K562 (cell line): ENCODE results near the gene GRIK2. TPM values are rescaled to one million over a fixed set of nuclear protein-coding genes. Genes with fewer than 3 reads are reported as not detected.

Source experiments
- ATAC-seq: fragments of 200-7000 bp; cut with Tn5 transposase; 3 replicates; pipeline ENCODE4 v1.9.1; 2020; ENCODE audit warnings: moderate library complexity
- BruUV-seq: library from RNA; stranded (reverse); fragments of 400-500 nt; replicated peaks from 2 replicates; lab custom pipeline; 2021; lab: Mats Ljungman, UMichigan
- CTCF ChIA-PET: fragments of 300-600 bp; formaldehyde crosslinking; extraction: SDS; loops from one replicate; lab custom pipeline; 2021; ENCODE audit warnings: low intra/inter-chr PET ratio; lab: Yijun Ruan, JAX
- POLR2A ChIA-PET: fragments of 300-600, 350-650 bp; sonication (Branson Sonifier 250); formaldehyde crosslinking; extraction: SDS; loops from one replicate; lab custom pipeline; 2021; ENCODE audit warnings: antibody characterized with exemption, inconsistent platforms; lab: Yijun Ruan, JAX
- DNase-seq, 4 experiments: peaks; one replicate each; pipeline versions ENCODE4 v3.0.0 to v3.0.0-alpha.2; 2011 to 2018; ENCODE audit warnings: low spot score in 3 of 4, mixed read lengths in 3 of 4; ENCODE audit errors: extremely low read depth in 1 of 4
- FAIRE-seq: peaks from 2 replicates; lab custom pipeline; 2011; peaks lifted over from hg19 to GRCh38; lab: Jason Lieb, UNC
- H2AFZ ChIP-seq: 2 replicates; pipeline ENCODE4 v1.6.0; 2011; ENCODE audit warnings: low read depth, low read length, control low read depth, inconsistent platforms
- H3K27ac ChIP-seq: fragments of 200-600 bp; 3 replicates; pipeline ENCODE4 v1.8.0; 2011; ENCODE audit warnings: low read depth, mild to moderate bottlenecking, control low read depth, inconsistent platforms, low read length, moderate library complexity, mixed read lengths; ENCODE audit errors: extremely low read depth
- H3K27me3 ChIP-seq, 2 experiments: fragments of 300-600 bp in 1 of 2; 2 replicates in 1 of 2; 3 replicates in 1 of 2; pipeline versions ENCODE4 v1.6.0 to v1.8.0; 2011; ENCODE audit warnings: inconsistent platforms in 2 of 2, low read length in 2 of 2, mild to moderate bottlenecking in 1 of 2, mixed read lengths in 1 of 2, moderate library complexity in 1 of 2; ENCODE audit not compliant: control insufficient read depth in 2 of 2, insufficient read depth in 2 of 2
- H3K36me3 ChIP-seq: fragments of 300-600 bp; 3 replicates; pipeline ENCODE4 v1.8.0; 2011; ENCODE audit warnings: mild to moderate bottlenecking, low read length, inconsistent platforms; ENCODE audit not compliant: control insufficient read depth, insufficient read depth
- H3K4me1 ChIP-seq, 2 experiments: fragments of 200-600 bp in 1 of 2; replicated peaks in 1 of 2; 2 replicates in 1 of 2; 3 replicates in 1 of 2; pipeline versions ENCODE4 v1.5.1 to v1.8.0; 2011; ENCODE audit warnings: inconsistent platforms in 2 of 2, low read length in 2 of 2, mild to moderate bottlenecking in 1 of 2, mixed read lengths in 1 of 2, moderate library complexity in 1 of 2; ENCODE audit not compliant: control insufficient read depth in 2 of 2, insufficient read depth in 2 of 2
- H3K4me2 ChIP-seq: 2 replicates; pipeline ENCODE4 v1.6.1; 2011; ENCODE audit warnings: low read length, control low read depth, inconsistent platforms, mixed read lengths; ENCODE audit not compliant: insufficient read depth
- H3K4me3 ChIP-seq: fragments of 200-600 bp; sonication (generic), shearing (Covaris generic); 2 replicates; pipeline ENCODE4 v1.5.1; 2016; ENCODE audit warnings: control low read depth, inconsistent platforms
- H3K79me2 ChIP-seq: fragments of 200-600 bp; 3 replicates; pipeline ENCODE4 v1.8.0; 2011; ENCODE audit warnings: low read length, inconsistent platforms; ENCODE audit not compliant: control insufficient read depth, insufficient read depth
- H3K9ac ChIP-seq, 2 experiments: 2 replicates each; pipeline versions ENCODE4 v1.6.0 to v1.6.1; 2011; ENCODE audit warnings: low read depth in 2 of 2, low read length in 2 of 2, control low read depth in 1 of 2, inconsistent platforms in 1 of 2, mild to moderate bottlenecking in 1 of 2, mixed read lengths in 1 of 2; ENCODE audit not compliant: insufficient read depth in 1 of 2
- H3K9me1 ChIP-seq: one replicate; pipeline ENCODE4 v1.6.0; 2011; ENCODE audit warnings: inconsistent platforms, mild to moderate bottlenecking, low read length, moderate library complexity; ENCODE audit not compliant: control insufficient read depth, insufficient read depth
- H3K9me3 ChIP-seq: replicated peaks from 2 replicates; pipeline ENCODE4 v1.5.1; 2011; ENCODE audit warnings: low read depth, low read length, inconsistent platforms; ENCODE audit not compliant: control insufficient read depth, insufficient read depth
- H4K20me1 ChIP-seq: replicated peaks from 2 replicates; pipeline ENCODE4 v1.6.1; 2011; ENCODE audit warnings: low read length, inconsistent platforms, mixed read lengths; ENCODE audit not compliant: control insufficient read depth, insufficient read depth
- JUND ChIP-seq, 2 experiments: IDR thresholded peaks; 2 replicates in 1 of 2; 3 replicates in 1 of 2; pipeline ENCODE4 v1.6.1; 2011; ENCODE audit warnings: borderline replicate concordance in 2 of 2, low read depth in 2 of 2, low read length in 2 of 2, improper control_type of control experiment in 1 of 2, missing biosample characterization in 1 of 2, missing genetic modification characterization in 1 of 2, missing genetic modification reagents in 1 of 2
- NFRKB ChIP-seq: fragments of 450-650 bp; IDR thresholded peaks from 2 replicates; pipeline ENCODE4 v1.6.1; 2016; ENCODE audit warnings: low read depth
- NFXL1 ChIP-seq: fragments of 450-650 bp; formaldehyde crosslinking; IDR thresholded peaks from 2 replicates; pipeline ENCODE4 v1.4.0; 2021; ENCODE audit warnings: mild to moderate bottlenecking
- NFYB ChIP-seq: IDR thresholded peaks from 2 replicates; pipeline ENCODE4 v1.6.1; 2011; ENCODE audit warnings: mild to moderate bottlenecking, moderate library complexity; ENCODE audit not compliant: insufficient read length; ENCODE audit errors: extremely low read depth
- WGBS: fragments of 100-300 bp; shearing (Covaris generic); methylation state at CpG from one replicate; pipeline ENCODE4 v1.1.6; 2016; ENCODE audit warnings: low coverage, mixed read lengths; ENCODE audit not compliant: insufficient coverage; ENCODE audit errors: missing lambda C conversion rate; 5-methylcytosine and 5-hydroxymethylcytosine counted together
- in situ Hi-C: fragments of 300-500 bp; cut with MboI; formaldehyde crosslinking; loops from 4 replicates; pipeline ENCODE4 v1.15.0; 2018; ENCODE audit warnings: inconsistent platforms, mixed read lengths
- intact Hi-C: fragments of 100-400 bp; cut with micrococcal nuclease; formaldehyde crosslinking; loops from 2 replicates; pipeline ENCODE4 v1.14.2; 2022
- polyA plus RNA-seq, 8 experiments: library from polyadenylated mRNA; depleted of rRNA in 4 of 8; stranded (reverse) in 5 of 8; unstranded in 3 of 8; fragments of >200 nt; fragmentation: Nextera tagmentation in 2 of 8; fragmentation: Illumina TruSeq in 1 of 8; extraction: Ambion mirVana in 2 of 8; extraction: Trizol in 1 of 8; gene quantifications; 2 replicates each; pipeline versions ENCODE4 v1.2.1 to v1.2.3, GENCODE V29; 2011 to 2014; ENCODE audit warnings: inconsistent platforms in 1 of 8, missing spikeins in 1 of 8
- total RNA-seq, 7 experiments: library from RNA; depleted of rRNA in 6 of 7; stranded (reverse); fragments of >200 nt in 6 of 7; fragmentation: Illumina TruSeq in 2 of 7; extraction: Trizol in 2 of 7; gene quantifications; 2 replicates each; pipeline versions ENCODE4 v1.2.1 to v1.2.3, GENCODE V29; 2011 to 2021; ENCODE audit warnings: low replicate concordance in 1 of 7
- TF ChIP-seq, protein P1 (sequence below): fragments of 450-650 bp; formaldehyde crosslinking; IDR thresholded peaks from 2 replicates; pipeline ENCODE4 v1.4.0; 2020; ENCODE audit warnings: mild to moderate bottlenecking
- TF ChIP-seq, protein P2 (sequence below), 2 experiments: fragments of 450-650 bp; IDR thresholded peaks; 2 replicates each; pipeline ENCODE4 v1.6.1; 2018; ENCODE audit warnings: mild to moderate bottlenecking in 2 of 2, low read depth in 1 of 2; ENCODE audit not compliant: partially characterized antibody in 2 of 2

GRIK2 gene
- total and polyA plus RNA-seq, 9 of the 15 experiments (the other 6 are each of a cell fraction or from before 2014, with no cell fraction given) = not detected

DNA sequence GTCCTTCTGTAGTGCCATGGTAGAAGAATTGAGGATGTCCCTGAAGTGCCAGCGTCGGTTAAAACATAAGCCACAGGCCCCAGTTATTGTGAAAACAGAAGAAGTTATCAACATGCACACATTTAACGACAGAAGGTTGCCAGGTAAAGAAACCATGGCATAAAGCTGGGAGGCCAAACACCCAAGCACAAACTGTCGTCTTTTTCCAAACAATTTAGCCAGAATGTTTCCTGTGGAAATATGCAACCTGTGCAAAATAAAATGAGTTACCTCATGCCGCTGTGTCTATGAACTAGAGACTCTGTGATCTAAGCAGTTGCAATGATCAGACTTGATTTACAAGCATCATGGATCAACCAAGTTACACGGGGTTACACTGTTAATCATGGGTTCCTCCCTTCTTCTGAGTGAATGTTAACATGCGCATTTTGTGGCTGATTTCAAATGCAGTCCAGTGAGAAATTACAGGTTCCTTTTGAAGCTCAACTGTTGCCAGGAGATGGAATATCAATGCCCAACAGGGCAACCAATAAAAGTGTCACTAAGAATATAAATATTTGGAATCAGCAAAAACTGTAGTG, 674.9 kb downstream of the GRIK2 start:
- no peak overlapping the region for H3K9ac ChIP-seq
- TF ChIP-seq NFYB (no peak), NFXL1 (no peak), JUND (IDR thresholded peaks at IDR 0.05; ENCODE audit: borderline replicate concordance, low read depth, low read length) (no peak), JUND (tag; IDR thresholded peaks at IDR 0.05; ENCODE audit: borderline replicate concordance, low read depth, low read length) (no peak), NFRKB (no peak)
- TF ChIP-seq, protein P1, sequence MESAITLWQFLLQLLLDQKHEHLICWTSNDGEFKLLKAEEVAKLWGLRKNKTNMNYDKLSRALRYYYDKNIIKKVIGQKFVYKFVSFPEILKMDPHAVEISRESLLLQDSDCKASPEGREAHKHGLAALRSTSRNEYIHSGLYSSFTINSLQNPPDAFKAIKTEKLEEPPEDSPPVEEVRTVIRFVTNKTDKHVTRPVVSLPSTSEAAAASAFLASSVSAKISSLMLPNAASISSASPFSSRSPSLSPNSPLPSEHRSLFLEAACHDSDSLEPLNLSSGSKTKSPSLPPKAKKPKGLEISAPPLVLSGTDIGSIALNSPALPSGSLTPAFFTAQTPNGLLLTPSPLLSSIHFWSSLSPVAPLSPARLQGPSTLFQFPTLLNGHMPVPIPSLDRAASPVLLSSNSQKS = no peak
- TF ChIP-seq, protein P2, sequence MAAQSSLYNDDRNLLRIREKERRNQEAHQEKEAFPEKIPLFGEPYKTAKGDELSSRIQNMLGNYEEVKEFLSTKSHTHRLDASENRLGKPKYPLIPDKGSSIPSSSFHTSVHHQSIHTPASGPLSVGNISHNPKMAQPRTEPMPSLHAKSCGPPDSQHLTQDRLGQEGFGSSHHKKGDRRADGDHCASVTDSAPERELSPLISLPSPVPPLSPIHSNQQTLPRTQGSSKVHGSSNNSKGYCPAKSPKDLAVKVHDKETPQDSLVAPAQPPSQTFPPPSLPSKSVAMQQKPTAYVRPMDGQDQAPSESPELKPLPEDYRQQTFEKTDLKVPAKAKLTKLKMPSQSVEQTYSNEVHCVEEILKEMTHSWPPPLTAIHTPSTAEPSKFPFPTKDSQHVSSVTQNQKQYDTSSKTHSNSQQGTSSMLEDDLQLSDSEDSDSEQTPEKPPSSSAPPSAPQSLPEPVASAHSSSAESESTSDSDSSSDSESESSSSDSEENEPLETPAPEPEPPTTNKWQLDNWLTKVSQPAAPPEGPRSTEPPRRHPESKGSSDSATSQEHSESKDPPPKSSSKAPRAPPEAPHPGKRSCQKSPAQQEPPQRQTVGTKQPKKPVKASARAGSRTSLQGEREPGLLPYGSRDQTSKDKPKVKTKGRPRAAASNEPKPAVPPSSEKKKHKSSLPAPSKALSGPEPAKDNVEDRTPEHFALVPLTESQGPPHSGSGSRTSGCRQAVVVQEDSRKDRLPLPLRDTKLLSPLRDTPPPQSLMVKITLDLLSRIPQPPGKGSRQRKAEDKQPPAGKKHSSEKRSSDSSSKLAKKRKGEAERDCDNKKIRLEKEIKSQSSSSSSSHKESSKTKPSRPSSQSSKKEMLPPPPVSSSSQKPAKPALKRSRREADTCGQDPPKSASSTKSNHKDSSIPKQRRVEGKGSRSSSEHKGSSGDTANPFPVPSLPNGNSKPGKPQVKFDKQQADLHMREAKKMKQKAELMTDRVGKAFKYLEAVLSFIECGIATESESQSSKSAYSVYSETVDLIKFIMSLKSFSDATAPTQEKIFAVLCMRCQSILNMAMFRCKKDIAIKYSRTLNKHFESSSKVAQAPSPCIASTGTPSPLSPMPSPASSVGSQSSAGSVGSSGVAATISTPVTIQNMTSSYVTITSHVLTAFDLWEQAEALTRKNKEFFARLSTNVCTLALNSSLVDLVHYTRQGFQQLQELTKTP (IDR thresholded peaks at IDR 0.05; ENCODE audit: low read depth in 1 of 2, partially characterized antibody in 2 of 2) = no peak
- no peak for FAIRE-seq
- no peaks in the 10 kb centered on the region for H4K20me1 ChIP-seq
- no peaks in the 10 kb centered on the region for H3K4me1 ChIP-seq
- in situ Hi-C loops (no loop called here), intact Hi-C loops (no loop called here)
- WGBS = 0% methylated on average over 7 of the region's 7 CpGs
- no peak for ATAC-seq
- H3K9me1 ChIP-seq = no peaks in the 10 kb centered on the region
- H3K79me2 ChIP-seq = no peaks in the 10 kb centered on the region
- H3K4me2 ChIP-seq = no peak overlapping the region
- DNase-seq = no peak
- no peaks in the 10 kb centered on the region; the same call in 1 of the 2 replicates for H3K9me3 ChIP-seq
- no peak overlapping the region for H3K4me3 ChIP-seq
- no peaks in the 10 kb centered on the region for H3K27me3 ChIP-seq
- ChIA-PET POLR2A (no interaction called here), CTCF (no interaction called here)
- no TSS peak for BruUV-seq
- no peak overlapping the region for H3K27ac ChIP-seq
- H3K36me3 ChIP-seq = no peaks in the 10 kb centered on the region
- no peak overlapping the region for H2AFZ ChIP-seq
